Liver (tissue), 9 donors: ENCODE data around the gene LINC00305. TPM values are rescaled to one million over a fixed set of nuclear protein-coding genes. Genes with fewer than 3 reads are reported as not detected.

ENCODE experiments used
- DNase-seq: peaks from one replicate; pipeline ENCODE4 v3.0.0-alpha.2; 2017; ENCODE audit warnings: low spot score
- H3K27ac ChIP-seq, 2 donors: one replicate each; pipeline ENCODE4 v1.7.0; 2013; ENCODE audit warnings: inconsistent platforms in 2 of 2, low read length in 2 of 2, control low read depth in 1 of 2, low read depth in 1 of 2, mild to moderate bottlenecking in 1 of 2
- H3K27me3 ChIP-seq, 4 donors: one replicate each; pipeline versions ENCODE4 v1.6.1 to v1.7.0; 2013; ENCODE audit warnings: low read length in 3 of 4, inconsistent platforms in 1 of 4, mild to moderate bottlenecking in 1 of 4, moderate library complexity in 1 of 4; ENCODE audit not compliant: control insufficient read depth in 4 of 4, insufficient read depth in 4 of 4
- H3K36me3 ChIP-seq, 4 donors: one replicate each; pipeline versions ENCODE4 v1.6.1 to v1.7.0; 2013; ENCODE audit warnings: low read length in 3 of 4, mild to moderate bottlenecking in 3 of 4, low read depth in 1 of 4, moderate library complexity in 1 of 4; ENCODE audit not compliant: control insufficient read depth in 4 of 4, insufficient read depth in 3 of 4
- H3K4me1 ChIP-seq, 4 donors: one replicate each; pipeline versions ENCODE4 v1.6.1 to v1.7.0; 2013; ENCODE audit warnings: low read length in 3 of 4, mild to moderate bottlenecking in 3 of 4, moderate library complexity in 1 of 4; ENCODE audit not compliant: control insufficient read depth in 4 of 4, insufficient read depth in 4 of 4
- H3K4me3 ChIP-seq, 3 donors: one replicate each; pipeline versions ENCODE4 v1.6.1 to v1.7.0; 2013; ENCODE audit warnings: low read length in 3 of 3, control low read depth in 1 of 3, low read depth in 1 of 3, mild to moderate bottlenecking in 1 of 3
- H3K9ac ChIP-seq, 2 donors: one replicate each; pipeline ENCODE4 v1.7.0; 2013; ENCODE audit warnings: low read length in 2 of 2, mild to moderate bottlenecking in 2 of 2, moderate library complexity in 2 of 2, control low read depth in 1 of 2, low read depth in 1 of 2
- H3K9me3 ChIP-seq, 4 donors: one replicate each; pipeline versions ENCODE4 v1.6.1 to v1.7.0; 2013; ENCODE audit warnings: low read length in 3 of 4; ENCODE audit not compliant: control insufficient read depth in 4 of 4
- EGR1 ChIP-seq, 2 donors: IDR thresholded peaks; 2 replicates each; pipeline ENCODE4 v1.6.1; 2016 to 2018; ENCODE audit warnings: antibody characterized with exemption in 2 of 2, low read depth in 2 of 2
- FOXA1 ChIP-seq: IDR thresholded peaks from 2 replicates; pipeline ENCODE4 v1.6.1; 2016; ENCODE audit warnings: antibody characterized with exemption
- FOXA2 ChIP-seq: IDR thresholded peaks from 2 replicates; pipeline ENCODE4 v1.6.1; 2016; ENCODE audit warnings: antibody characterized with exemption
- GABPA ChIP-seq, 2 donors: IDR thresholded peaks in 1 of 2; conservative IDR thresholded peaks in 1 of 2; 2 replicates each; pipeline ENCODE4 v1.6.1; 2016; ENCODE audit warnings: antibody characterized with exemption in 2 of 2, mild to moderate bottlenecking in 1 of 2, moderate library complexity in 1 of 2
- HNF4A ChIP-seq, 2 donors: conservative IDR thresholded peaks; 2 replicates each; pipeline ENCODE4 v1.6.1; 2016; ENCODE audit warnings: antibody characterized with exemption in 2 of 2, mild to moderate bottlenecking in 2 of 2
- HNF4G ChIP-seq: IDR thresholded peaks from 2 replicates; pipeline ENCODE4 v1.6.1; 2016; ENCODE audit warnings: antibody characterized with exemption
- JUND ChIP-seq, 2 donors: IDR thresholded peaks; 2 replicates each; pipeline ENCODE4 v1.6.1; 2016; ENCODE audit warnings: antibody characterized with exemption in 2 of 2
- NR2F2 ChIP-seq: IDR thresholded peaks from 2 replicates; pipeline ENCODE4 v1.6.1; 2016; ENCODE audit warnings: antibody characterized with exemption
- RAD21 ChIP-seq, 2 donors: IDR thresholded peaks; 2 replicates each; pipeline ENCODE4 v1.6.1; 2016; ENCODE audit warnings: antibody characterized with exemption in 2 of 2, mild to moderate bottlenecking in 2 of 2
- RXRA ChIP-seq, 2 donors: IDR thresholded peaks; 2 replicates each; pipeline ENCODE4 v1.6.1; 2017 to 2018; ENCODE audit warnings: antibody characterized with exemption in 2 of 2, mild to moderate bottlenecking in 1 of 2
- SP1 ChIP-seq: IDR thresholded peaks from 2 replicates; pipeline ENCODE4 v1.6.1; 2018; ENCODE audit warnings: antibody characterized with exemption, mild to moderate bottlenecking
- TAF1 ChIP-seq: conservative IDR thresholded peaks from 2 replicates; pipeline ENCODE4 v1.6.1; 2016; ENCODE audit warnings: antibody characterized with exemption, mild to moderate bottlenecking
- YY1 ChIP-seq: IDR thresholded peaks from 2 replicates; pipeline ENCODE4 v1.6.1; 2016; ENCODE audit warnings: antibody characterized with exemption, mild to moderate bottlenecking
- WGBS: extraction: QIAGEN DNeasy Blood & Tissue Kit; methylation state at CpG from one replicate; pipeline ENCODE4 v1.1.7; 2013; 5-methylcytosine and 5-hydroxymethylcytosine counted together
- polyA plus RNA-seq, 2 donors: library from polyadenylated mRNA; stranded (reverse) in 1 of 2; unstranded in 1 of 2; fragments of 200-250 nt in 1 of 2; fragments of >200 nt in 1 of 2; fragmentation: Nextera tagmentation in 1 of 2; extraction: Ambion mirVana in 1 of 2; gene quantifications; one replicate each; pipeline versions ENCODE4 v1.2.1 to v1.2.3, GENCODE V29; 2013 to 2015
- total RNA-seq, 2 donors: library from RNA; depleted of rRNA; stranded (reverse); fragments of >200 nt; gene quantifications; one replicate each; pipeline ENCODE4 v1.2.3, GENCODE V29; 2014
- TF ChIP-seq, protein P1 (sequence below): IDR thresholded peaks from 2 replicates; pipeline ENCODE4 v1.6.1; 2016; ENCODE audit warnings: antibody characterized with exemption
- TF ChIP-seq, protein P2 (sequence below): IDR thresholded peaks from 2 replicates; pipeline ENCODE4 v1.6.1; 2016; ENCODE audit warnings: antibody characterized with exemption, mild to moderate bottlenecking
- TF ChIP-seq, protein P3 (sequence below): IDR thresholded peaks from 2 replicates; pipeline ENCODE4 v1.6.1; 2016; ENCODE audit warnings: antibody characterized with exemption
- donor health status: healthy.
- donor health status: healthy.
- donor health status: healthy.
- donor health status: healthy.
- donor health status: healthy.

Gene LINC00305
- total and polyA plus RNA-seq, 4 donors: 0.84 TPM; not detected in 3

DNA sequence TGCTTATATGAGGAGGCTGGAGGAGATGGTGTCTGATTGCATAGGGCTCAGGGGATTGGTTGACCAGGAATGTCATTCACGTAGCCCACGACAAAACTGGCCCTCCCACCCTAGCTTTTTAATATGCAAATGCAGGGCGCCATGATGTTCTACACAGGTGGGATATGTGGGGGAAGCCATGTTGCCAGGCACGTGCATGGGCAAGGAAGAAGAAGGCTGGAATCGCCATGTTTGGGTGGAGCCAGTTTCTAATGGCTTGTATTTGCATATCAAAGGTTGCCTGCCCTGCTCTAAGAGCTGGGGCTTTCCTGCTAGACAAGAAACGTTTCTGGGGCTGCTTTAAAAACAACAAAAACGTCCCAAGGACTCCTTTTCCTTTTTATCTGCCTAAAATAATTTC, 26.5 kb upstream of the LINC00305 start:
- no peaks in the 10 kb centered on the region for H3K36me3 ChIP-seq
- H3K27ac ChIP-seq: no peak overlapping the region
- TF ChIP-seq, protein P1, sequence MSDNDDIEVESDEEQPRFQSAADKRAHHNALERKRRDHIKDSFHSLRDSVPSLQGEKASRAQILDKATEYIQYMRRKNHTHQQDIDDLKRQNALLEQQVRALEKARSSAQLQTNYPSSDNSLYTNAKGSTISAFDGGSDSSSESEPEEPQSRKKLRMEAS: no peak
- no peak for TF ChIP-seq SP1
- 68% methylated on average over 7 of the region's 7 CpGs for WGBS
- H3K9me3 ChIP-seq: no peaks in the 10 kb centered on the region
- H3K4me1 ChIP-seq: no peaks in the 10 kb centered on the region
- H3K27me3 ChIP-seq: no peaks in the 10 kb centered on the region
- no peak overlapping the region for H3K4me3 ChIP-seq
- DNase-seq: no peak
- H3K9ac ChIP-seq: no peak overlapping the region

DNA sequence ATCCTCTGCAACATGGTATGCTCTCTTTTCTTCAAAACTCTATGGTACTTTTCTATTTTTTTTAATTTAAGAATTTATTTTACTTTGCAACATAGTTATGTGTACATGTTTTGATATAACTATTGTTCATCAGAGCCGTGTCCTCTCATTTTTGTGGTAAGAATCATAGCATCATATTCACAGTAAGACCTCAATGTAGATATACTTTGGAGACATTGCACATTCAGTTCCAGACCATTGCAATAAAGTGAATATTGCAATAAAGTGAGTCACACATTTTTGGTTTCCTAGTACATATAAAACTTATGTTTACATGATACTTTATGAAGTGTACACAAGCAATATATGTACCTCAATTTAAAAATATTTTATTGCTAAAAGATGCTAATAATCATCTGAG, 22.7 kb upstream of the LINC00305 start:
- Histone ChIP-seq H3K36me3 (no peaks in the 10 kb centered on the region), H3K9ac (no peak overlapping the region), H3K27ac (no peak overlapping the region), H3K9me3 (no peaks in the 10 kb centered on the region), H3K4me3 (no peak overlapping the region), H3K4me1 (no peaks in the 10 kb centered on the region), H3K27me3 (no peaks in the 10 kb centered on the region)
- 36% methylated on average over 1 of the region's 1 CpG for WGBS
- no peak for DNase-seq
- TF ChIP-seq GABPA (IDR thresholded peaks at IDR 0.05 in 1 of 2, conservative IDR thresholded peaks at IDR 0.05 in 1 of 2): no peak
- TF ChIP-seq, protein P2, sequence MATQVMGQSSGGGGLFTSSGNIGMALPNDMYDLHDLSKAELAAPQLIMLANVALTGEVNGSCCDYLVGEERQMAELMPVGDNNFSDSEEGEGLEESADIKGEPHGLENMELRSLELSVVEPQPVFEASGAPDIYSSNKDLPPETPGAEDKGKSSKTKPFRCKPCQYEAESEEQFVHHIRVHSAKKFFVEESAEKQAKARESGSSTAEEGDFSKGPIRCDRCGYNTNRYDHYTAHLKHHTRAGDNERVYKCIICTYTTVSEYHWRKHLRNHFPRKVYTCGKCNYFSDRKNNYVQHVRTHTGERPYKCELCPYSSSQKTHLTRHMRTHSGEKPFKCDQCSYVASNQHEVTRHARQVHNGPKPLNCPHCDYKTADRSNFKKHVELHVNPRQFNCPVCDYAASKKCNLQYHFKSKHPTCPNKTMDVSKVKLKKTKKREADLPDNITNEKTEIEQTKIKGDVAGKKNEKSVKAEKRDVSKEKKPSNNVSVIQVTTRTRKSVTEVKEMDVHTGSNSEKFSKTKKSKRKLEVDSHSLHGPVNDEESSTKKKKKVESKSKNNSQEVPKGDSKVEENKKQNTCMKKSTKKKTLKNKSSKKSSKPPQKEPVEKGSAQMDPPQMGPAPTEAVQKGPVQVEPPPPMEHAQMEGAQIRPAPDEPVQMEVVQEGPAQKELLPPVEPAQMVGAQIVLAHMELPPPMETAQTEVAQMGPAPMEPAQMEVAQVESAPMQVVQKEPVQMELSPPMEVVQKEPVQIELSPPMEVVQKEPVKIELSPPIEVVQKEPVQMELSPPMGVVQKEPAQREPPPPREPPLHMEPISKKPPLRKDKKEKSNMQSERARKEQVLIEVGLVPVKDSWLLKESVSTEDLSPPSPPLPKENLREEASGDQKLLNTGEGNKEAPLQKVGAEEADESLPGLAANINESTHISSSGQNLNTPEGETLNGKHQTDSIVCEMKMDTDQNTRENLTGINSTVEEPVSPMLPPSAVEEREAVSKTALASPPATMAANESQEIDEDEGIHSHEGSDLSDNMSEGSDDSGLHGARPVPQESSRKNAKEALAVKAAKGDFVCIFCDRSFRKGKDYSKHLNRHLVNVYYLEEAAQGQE: no peak
- TF ChIP-seq RXRA (IDR thresholded peaks at IDR 0.05): no peak
- TF ChIP-seq FOXA2: no peak
- no peak for TF ChIP-seq FOXA1
- TF ChIP-seq JUND (IDR thresholded peaks at IDR 0.05): no peak
- TF ChIP-seq SP1: no peak
- TF ChIP-seq TAF1: no peak

DNA sequence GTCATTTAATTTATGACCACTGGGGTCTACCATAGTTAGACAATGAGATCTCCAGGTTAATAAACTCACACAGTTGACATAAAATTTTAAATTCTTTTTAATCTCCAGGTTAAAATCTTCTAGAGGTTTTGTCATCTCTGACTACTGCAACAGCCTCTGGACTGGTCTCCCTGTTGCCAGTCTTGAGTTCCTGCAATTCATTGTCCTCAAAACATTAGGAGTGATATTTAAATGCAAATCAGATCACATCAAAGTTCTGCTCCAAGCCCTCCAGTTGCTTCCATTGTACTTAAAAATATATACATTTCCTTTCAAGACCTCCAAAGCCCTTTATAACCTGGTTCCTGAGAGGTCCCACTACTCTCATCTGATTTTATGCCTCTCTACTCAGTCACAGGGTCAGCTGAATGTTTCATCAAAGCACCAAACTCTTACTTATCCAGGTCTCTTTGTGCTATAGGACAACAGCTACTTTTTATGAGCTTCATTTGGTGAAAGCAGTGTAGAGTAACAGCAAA, 18.6 kb upstream of the LINC00305 start:
- no peaks in the 10 kb centered on the region for H3K9me3 ChIP-seq
- no peak overlapping the region for H3K9ac ChIP-seq
- no peaks in the 10 kb centered on the region for H3K27me3 ChIP-seq
- no peak overlapping the region for H3K4me3 ChIP-seq
- no peak overlapping the region for H3K27ac ChIP-seq
- TF ChIP-seq JUND (IDR thresholded peaks at IDR 0.05) (no peak), TAF1 (no peak), RXRA (IDR thresholded peaks at IDR 0.05) (no peak), EGR1 (IDR thresholded peaks at IDR 0.05; ENCODE audit: low read depth in 2 of 2) (no peak), YY1 (no peak)
- no peaks in the 10 kb centered on the region for H3K4me1 ChIP-seq
- no peak for DNase-seq
- H3K36me3 ChIP-seq: no peaks in the 10 kb centered on the region

DNA sequence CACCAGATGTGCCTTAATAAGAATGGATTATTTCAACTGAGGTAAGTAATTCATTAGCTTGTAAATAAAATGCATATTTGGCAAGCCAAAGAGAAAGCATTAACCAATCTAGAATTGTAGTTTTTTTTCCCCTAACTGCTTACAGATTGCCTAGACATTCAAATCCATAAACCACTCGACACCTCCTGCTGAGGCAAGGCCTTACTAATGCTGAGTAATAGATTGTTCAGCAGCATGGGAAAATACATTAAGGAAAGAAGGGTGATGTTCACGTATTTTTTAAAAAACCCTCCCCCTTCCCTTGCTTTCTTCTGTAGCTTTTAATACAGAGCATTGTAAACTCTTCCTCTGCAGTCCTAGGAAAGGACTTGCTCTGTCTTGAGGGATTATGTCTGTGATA, 17.0 kb upstream of the LINC00305 start:
- H3K36me3 ChIP-seq: no peaks in the 10 kb centered on the region
- DNase-seq: no peak
- no peak overlapping the region for H3K9ac ChIP-seq
- no peak overlapping the region for H3K4me3 ChIP-seq
- 68% methylated on average over 2 of the region's 2 CpGs for WGBS
- H3K9me3 ChIP-seq: no peaks in the 10 kb centered on the region
- no peaks in the 10 kb centered on the region for H3K4me1 ChIP-seq
- no peaks in the 10 kb centered on the region for H3K27me3 ChIP-seq
- H3K27ac ChIP-seq: no peak overlapping the region
- TF ChIP-seq, protein P3, sequence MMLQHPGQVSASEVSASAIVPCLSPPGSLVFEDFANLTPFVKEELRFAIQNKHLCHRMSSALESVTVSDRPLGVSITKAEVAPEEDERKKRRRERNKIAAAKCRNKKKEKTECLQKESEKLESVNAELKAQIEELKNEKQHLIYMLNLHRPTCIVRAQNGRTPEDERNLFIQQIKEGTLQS: no peak
- TF ChIP-seq TAF1: no peak
- TF ChIP-seq, protein P1: no peak
- no peak for TF ChIP-seq RXRA (IDR thresholded peaks at IDR 0.05)
- TF ChIP-seq HNF4A (conservative IDR thresholded peaks at IDR 0.05): no peak
- TF ChIP-seq FOXA2: no peak
- TF ChIP-seq, protein P2: no peak
- TF ChIP-seq RAD21 (IDR thresholded peaks at IDR 0.05): no peak
- TF ChIP-seq SP1: no peak
- TF ChIP-seq NR2F2: no peak
- no peak for TF ChIP-seq HNF4G
- TF ChIP-seq EGR1 (IDR thresholded peaks at IDR 0.05; ENCODE audit: low read depth in 2 of 2): no peak
- no peak for TF ChIP-seq GABPA (IDR thresholded peaks at IDR 0.05 in 1 of 2, conservative IDR thresholded peaks at IDR 0.05 in 1 of 2)
